ACC112 (cell line): ENCODE data around the gene CNOT6.

ENCODE experiments used
- H2AFZ ChIP-seq: fragments of 200-600 bp; sonication (generic); one replicate; pipeline ENCODE4 v1.6.0; 2017; ENCODE audit warnings: antibody characterized with exemption, low read length; ENCODE audit not compliant: unreplicated experiment
- H3K27ac ChIP-seq: fragments of 200-600 bp; sonication (generic); 2 replicates; pipeline ENCODE4 v1.5.1; 2014; ENCODE audit warnings: low read depth, mild to moderate bottlenecking, antibody characterized with exemption, low read length, moderate library complexity
- H3K27me3 ChIP-seq: fragments of 200-600 bp; sonication (generic); 2 replicates; pipeline ENCODE4 v1.6.1; 2014; ENCODE audit warnings: mild to moderate bottlenecking, antibody characterized with exemption, low read length, moderate library complexity, mixed read lengths; ENCODE audit not compliant: insufficient read depth
- H3K36me3 ChIP-seq: fragments of 200-600 bp; sonication (generic); 2 replicates; pipeline ENCODE4 v1.6.1; 2016; ENCODE audit warnings: mild to moderate bottlenecking, antibody characterized with exemption, low read length, moderate library complexity, mixed read lengths; ENCODE audit not compliant: insufficient read depth
- H3K4me1 ChIP-seq: fragments of 200-600 bp; sonication (generic); one replicate; pipeline ENCODE4 v1.6.1; 2016; ENCODE audit warnings: low read length, mixed read lengths; ENCODE audit not compliant: insufficient read depth, unreplicated experiment, control insufficient read depth
- H3K4me3 ChIP-seq: fragments of 200-600 bp; sonication (generic); 2 replicates; pipeline ENCODE4 v1.5.1; 2014; ENCODE audit warnings: mild to moderate bottlenecking, low read depth, low read length
- H3K79me2 ChIP-seq: fragments of 200-600 bp; sonication (generic); one replicate; pipeline ENCODE4 v1.6.0; 2016; ENCODE audit warnings: low read length; ENCODE audit not compliant: control insufficient read depth, unreplicated experiment, insufficient read depth

Gene CNOT6

GRCh38 chr5:180568914-180569313 lies 74.7 kb downstream of the CNOT6 start:
- no peak overlapping the region for H2AFZ ChIP-seq
- H3K27ac ChIP-seq: no peak overlapping the region
- H3K27me3 ChIP-seq: no peaks in the 10 kb centered on the region
- peaks cover 19% of the 10 kb centered on the region; the same call in 1 of the 2 replicates for H3K36me3 ChIP-seq
- H3K79me2 ChIP-seq: no peaks in the 10 kb centered on the region
- H3K4me1 ChIP-seq: no peaks in the 10 kb centered on the region
- H3K4me3 ChIP-seq: no peak overlapping the region

GRCh38 chr5:180575571-180575970 lies 81.4 kb downstream of the CNOT6 start:
- Histone ChIP-seq H3K36me3 (peaks cover 20% of the 10 kb centered on the region), H3K27me3 (no peaks in the 10 kb centered on the region), H2AFZ (no peak overlapping the region), H3K4me3 (no peak overlapping the region), H3K4me1 (peaks cover 5% of the 10 kb centered on the region), H3K27ac (no peak overlapping the region), H3K79me2 (no peaks in the 10 kb centered on the region)

- H3K79me2 ChIP-seq: no peaks in the 10 kb centered on the region
- H3K4me1 ChIP-seq: no peaks in the 10 kb centered on the region
- peaks cover 4% of the 10 kb centered on the region; the same call in 1 of the 2 replicates for H3K27me3 ChIP-seq
- H3K4me3 ChIP-seq: no peak overlapping the region
- no peak overlapping the region for H2AFZ ChIP-seq
- H3K36me3 ChIP-seq: peaks cover 17% of the 10 kb centered on the region
- H3K27ac ChIP-seq: no peak overlapping the region
Observed at GRCh38 chr5:180580681-180581080, 86.5 kb downstream of the CNOT6 start.

DNA sequence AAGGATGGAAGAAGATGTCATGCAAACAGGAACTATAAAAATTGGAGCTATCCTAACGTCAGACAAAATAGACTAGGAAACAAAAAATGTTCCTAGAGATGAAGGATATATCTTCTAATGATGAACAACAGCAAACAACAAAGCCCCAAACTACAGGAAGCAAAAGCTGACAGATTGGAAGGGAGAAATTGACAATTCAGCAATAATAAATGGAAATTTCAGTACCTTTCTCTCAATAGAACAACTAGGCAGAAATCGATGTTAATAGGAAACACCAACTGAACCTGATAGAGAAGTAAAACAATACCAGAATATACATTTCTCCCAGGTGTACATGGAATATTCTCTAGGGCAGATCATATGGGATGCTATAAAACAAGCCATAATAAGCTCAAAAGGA lies 89.6 kb downstream of the CNOT6 start:
- no peaks in the 10 kb centered on the region for H3K79me2 ChIP-seq
- H2AFZ ChIP-seq: no peak overlapping the region
- peaks cover 27% of the 10 kb centered on the region for H3K27me3 ChIP-seq
- H3K4me3 ChIP-seq: no peak overlapping the region
- no peaks in the 10 kb centered on the region for H3K36me3 ChIP-seq
- H3K27ac ChIP-seq: no peak overlapping the region
- no peaks in the 10 kb centered on the region for H3K4me1 ChIP-seq

DNA sequence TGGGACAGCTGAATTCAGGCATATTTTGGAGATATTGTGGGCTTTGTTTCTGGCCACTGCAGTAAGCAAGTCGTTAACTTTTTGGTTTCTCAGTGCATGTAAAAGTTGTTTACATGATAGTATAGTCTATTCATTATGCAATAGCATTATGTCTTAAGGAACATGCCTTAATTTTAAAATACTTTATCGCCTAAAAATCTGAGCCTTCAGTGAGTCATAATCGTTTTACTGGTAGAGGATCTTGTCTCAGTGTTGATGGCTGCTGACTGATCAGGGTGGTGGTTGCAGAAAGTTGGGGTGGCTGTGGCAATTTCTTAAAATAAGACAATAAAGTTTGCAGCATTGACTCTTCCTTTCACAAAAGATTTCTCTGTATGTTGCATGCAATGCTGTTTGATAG lies 92.0 kb downstream of the CNOT6 start:
- Histone ChIP-seq H3K4me1 (peaks cover 5% of the 10 kb centered on the region), H3K27me3 (peaks cover 52% of the 10 kb centered on the region), H2AFZ (no peak overlapping the region), H3K4me3 (no peak overlapping the region), H3K36me3 (no peaks in the 10 kb centered on the region), H3K79me2 (no peaks in the 10 kb centered on the region), H3K27ac (no peak overlapping the region)

DNA sequence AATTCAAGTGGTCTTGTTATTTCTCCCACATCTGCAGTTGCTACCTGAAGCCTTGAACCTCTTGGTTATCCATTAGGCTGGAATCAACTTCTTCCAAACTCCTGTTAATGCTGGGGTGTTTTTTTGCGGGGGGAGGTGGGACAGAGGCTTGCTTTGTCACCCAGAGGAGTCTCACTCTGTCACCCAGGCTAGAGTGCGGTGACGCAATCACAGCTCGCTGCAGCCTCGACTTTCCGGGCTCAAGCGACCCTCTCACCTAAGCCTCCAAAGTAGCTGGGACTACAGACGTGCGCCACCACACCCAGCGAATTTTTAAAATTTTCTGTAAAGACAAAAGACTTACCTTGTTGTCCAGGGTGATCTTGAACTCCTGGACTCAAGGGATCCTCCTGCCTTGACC lies 92.7 kb downstream of the CNOT6 start:
- no peak overlapping the region for H2AFZ ChIP-seq
- H3K79me2 ChIP-seq: no peaks in the 10 kb centered on the region
- H3K27me3 ChIP-seq: peaks cover 59% of the 10 kb centered on the region
- no peaks in the 10 kb centered on the region for H3K36me3 ChIP-seq
- no peak overlapping the region for H3K27ac ChIP-seq
- H3K4me3 ChIP-seq: no peak overlapping the region
- peaks cover 5% of the 10 kb centered on the region for H3K4me1 ChIP-seq

- no peak overlapping the region for H3K27ac ChIP-seq
- H3K4me3 ChIP-seq: no peak overlapping the region; the same call in 1 of the 2 replicates
- peaks cover 5% of the 10 kb centered on the region for H3K4me1 ChIP-seq
- H3K36me3 ChIP-seq: no peaks in the 10 kb centered on the region
- H2AFZ ChIP-seq: no peak overlapping the region
- H3K79me2 ChIP-seq: no peaks in the 10 kb centered on the region
- H3K27me3 ChIP-seq: peaks cover 75% of the 10 kb centered on the region
Observed at GRCh38 chr5:180589771-180590542, 95.8 kb downstream of the CNOT6 start.

- Histone ChIP-seq H3K4me3 (peak overlapping the region; percentile 63; the same call in 1 of the 2 replicates), H3K4me1 (peaks cover 5% of the 10 kb centered on the region), H2AFZ (no peak overlapping the region)
Observed at GRCh38 chr5:180590543-180591310, 96.5 kb downstream of the CNOT6 start.

GRCh38 chr5:180591311-180591887 lies 97.2 kb downstream of the CNOT6 start, which contains the start of gene SCGB3A1:
TSS of gene SCGB3A1 (minus strand) at chr5:180591499. CDS start at chr5:180591462, 37 bp downstream.
- Histone ChIP-seq H3K4me1 (peaks cover 5% of the 10 kb centered on the region), H3K27me3 (peaks cover 67% of the 10 kb centered on the region), H3K79me2 (no peaks in the 10 kb centered on the region), H3K27ac (no peak within 1 kb of the TSS), H3K4me3 (peak within 1 kb of the TSS; percentile 63; the same call in 1 of the 2 replicates), H2AFZ (no peak within 1 kb of the TSS), H3K36me3 (no peaks in the 10 kb centered on the region)

More at GRCh38 chr5:180590543-180591310, 96.5 kb downstream of the CNOT6 start:
- Histone ChIP-seq H3K27ac (no peak overlapping the region), H3K27me3 (peaks cover 71% of the 10 kb centered on the region), H3K36me3 (no peaks in the 10 kb centered on the region), H3K79me2 (no peaks in the 10 kb centered on the region)

- H2AFZ ChIP-seq: no peak overlapping the region
Observed at GRCh38 chr5:180592176-180592575, 98.0 kb downstream of the CNOT6 start.

More at GRCh38 chr5:180592176-180592575, 98.0 kb downstream of the CNOT6 start:
- H3K36me3 ChIP-seq: no peaks in the 10 kb centered on the region
- H3K4me3 ChIP-seq: no peak overlapping the region
- no peak overlapping the region for H3K27ac ChIP-seq
- H3K79me2 ChIP-seq: no peaks in the 10 kb centered on the region
- peaks cover 5% of the 10 kb centered on the region for H3K4me1 ChIP-seq
- peaks cover 61% of the 10 kb centered on the region for H3K27me3 ChIP-seq
